Activated CD8-positive, alpha-beta memory T cell treated with anti-CD3 and anti-CD28 coated beads, Interleukin-2, amount 50 U/mL, for 1 hour (primary cell): ENCODE measurements around the gene MORN5.

Source experiments
- DNase-seq: peaks from one replicate; pipeline ENCODE4 v3.0.0-alpha.2; 2020; ENCODE audit errors: extremely low read depth

The MORN5 gene

GRCh38 chr9:122124528-122124927, 35.2 kb upstream of the MORN5 start:
- no peak for DNase-seq

GRCh38 chr9:122125158-122125508, 34.6 kb upstream of the MORN5 start:
- DNase-seq, result peak; percentile 29

GRCh38 chr9:122125509-122126330, 34.0 kb upstream of the MORN5 start:
- no peak for DNase-seq

GRCh38 chr9:122126331-122127261, 33.1 kb upstream of the MORN5 start:
- no peak for DNase-seq

GRCh38 chr9:122127396-122127798, 32.3 kb upstream of the MORN5 start:
- no peak for DNase-seq

DNA sequence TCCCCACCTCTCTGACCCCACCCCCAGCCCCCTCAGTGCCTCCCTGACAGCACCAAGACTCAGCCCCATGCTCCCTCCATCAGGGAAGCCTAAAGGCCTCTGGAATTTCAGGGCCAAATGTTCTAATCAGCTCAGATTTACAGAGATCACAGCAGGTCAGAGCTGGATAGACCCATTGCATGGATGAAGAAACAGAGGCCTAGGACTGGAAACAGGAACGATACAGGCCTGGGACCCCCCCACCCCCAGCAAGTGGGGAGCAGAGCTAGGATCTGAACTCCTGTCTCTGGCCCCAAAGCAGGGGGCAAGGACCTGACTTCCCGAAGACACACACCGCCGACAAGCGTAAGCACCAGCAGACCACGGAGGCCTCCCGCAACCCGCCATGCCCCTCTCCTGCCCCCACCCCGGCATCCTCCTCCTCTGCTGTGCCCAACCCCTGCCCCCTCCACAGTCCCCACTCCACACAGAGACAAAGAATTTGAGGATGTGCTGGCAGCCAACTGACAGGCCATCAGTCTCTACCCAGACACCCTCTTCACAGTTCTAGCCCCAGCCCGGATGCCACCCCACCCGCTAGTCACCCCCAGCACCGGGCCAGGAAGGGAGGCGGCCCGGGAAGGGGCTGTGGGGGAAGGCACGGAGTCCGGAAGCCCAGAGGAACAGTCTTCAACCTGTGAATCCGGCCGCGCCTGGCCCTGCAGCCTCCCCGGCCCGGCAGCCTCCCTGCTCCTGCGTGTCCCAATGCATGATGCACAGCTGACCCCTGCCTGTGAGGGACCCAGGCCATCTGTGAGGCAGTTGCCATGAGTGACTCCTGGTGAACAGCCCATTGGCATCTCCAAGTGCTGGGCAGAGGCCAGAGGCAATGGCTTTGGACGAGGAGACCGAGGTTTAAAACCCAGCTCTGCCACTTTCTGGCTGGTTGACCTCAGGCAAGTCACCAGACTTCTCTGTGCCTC, 31.4 kb upstream of the MORN5 start:
- DNase-seq, result no peak

GRCh38 chr9:122128969-122129343, 30.8 kb upstream of the MORN5 start:
- no peak for DNase-seq

DNA sequence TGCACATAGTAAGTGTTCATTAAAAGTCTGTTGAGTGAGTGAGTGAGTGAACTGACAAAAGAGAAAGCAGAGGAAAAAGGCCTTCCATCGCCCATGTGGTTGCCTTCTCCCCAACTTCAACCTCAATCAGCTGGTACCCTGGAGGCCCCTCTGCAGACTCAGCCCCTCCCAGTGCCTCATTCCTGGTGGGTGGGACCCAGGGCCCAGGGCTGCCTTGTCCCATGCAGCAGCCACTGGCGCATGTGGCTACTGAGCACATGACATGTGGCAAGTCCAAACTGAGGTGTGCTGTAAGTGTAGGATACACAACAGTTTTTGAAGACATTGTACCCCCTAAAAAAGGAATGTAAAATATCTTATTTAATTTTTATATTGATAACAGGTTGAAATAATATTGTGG, 29.7 kb upstream of the MORN5 start:
- DNase-seq, result no peak

GRCh38 chr9:122130837-122131236, 28.9 kb upstream of the MORN5 start:
- no peak for DNase-seq

GRCh38 chr9:122131401-122132001, 28.2 kb upstream of the MORN5 start:
- DNase-seq, result no peak

DNA sequence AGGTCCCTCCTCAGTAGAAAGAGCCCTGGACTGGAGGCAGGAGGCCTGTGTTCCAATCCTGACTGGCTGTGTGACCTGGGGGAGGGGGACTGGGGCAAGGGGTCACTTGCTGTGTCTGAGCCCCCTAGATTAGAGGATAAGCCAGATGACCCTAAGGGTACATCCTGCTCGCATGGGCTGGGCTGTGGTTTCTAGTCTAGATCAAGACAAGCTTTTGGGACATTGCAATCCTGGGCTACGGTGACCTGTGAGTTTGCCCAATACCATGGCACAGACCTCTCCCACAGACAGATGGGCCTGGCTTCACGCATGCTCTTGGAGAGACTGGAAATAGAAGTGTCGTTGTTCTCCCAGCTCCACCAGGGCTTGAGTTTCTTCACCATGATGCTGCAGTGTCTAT, 27.2 kb upstream of the MORN5 start:
- DNase-seq, result no peak

DNA sequence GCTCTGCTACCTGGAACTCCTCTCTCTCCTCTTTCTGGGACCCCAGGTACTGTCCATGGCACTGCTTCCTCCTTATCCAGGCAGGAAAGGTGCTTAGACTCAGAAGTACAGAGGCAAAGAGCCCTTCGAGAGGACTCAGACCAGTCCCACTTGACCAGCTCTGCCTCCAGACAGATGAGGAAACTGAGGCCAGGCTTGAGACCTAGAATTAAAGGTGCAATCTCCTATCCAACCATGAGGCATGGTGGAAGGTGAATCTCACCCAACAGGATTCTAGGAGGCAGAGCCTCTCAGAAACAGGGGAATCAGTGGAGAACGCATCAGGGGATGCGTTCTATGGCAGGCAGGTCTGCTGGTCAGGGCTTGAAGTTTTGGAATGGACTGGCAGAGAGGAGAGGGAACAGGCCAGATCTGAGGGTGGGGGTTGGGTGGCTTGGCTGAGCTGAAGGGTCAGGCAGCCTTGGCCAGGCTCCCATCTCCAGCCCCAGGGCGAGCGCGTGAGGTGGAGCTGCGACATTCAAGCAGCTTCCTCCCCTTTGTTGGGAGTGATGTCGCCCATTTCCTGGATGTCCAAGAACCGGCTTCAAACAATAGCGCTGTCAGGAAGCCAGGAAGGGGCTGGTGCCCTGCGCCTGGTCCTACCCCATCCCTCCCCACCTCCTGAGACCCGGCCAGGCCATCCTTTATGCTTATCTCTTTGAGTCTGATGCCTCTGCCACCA, 26.3 kb upstream of the MORN5 start:
- DNase-seq, result no peak

GRCh38 chr9:122133984-122134535, 25.6 kb upstream of the MORN5 start:
- no peak for DNase-seq

GRCh38 chr9:122134822-122135528, 24.7 kb upstream of the MORN5 start:
- DNase-seq, result no peak

DNA sequence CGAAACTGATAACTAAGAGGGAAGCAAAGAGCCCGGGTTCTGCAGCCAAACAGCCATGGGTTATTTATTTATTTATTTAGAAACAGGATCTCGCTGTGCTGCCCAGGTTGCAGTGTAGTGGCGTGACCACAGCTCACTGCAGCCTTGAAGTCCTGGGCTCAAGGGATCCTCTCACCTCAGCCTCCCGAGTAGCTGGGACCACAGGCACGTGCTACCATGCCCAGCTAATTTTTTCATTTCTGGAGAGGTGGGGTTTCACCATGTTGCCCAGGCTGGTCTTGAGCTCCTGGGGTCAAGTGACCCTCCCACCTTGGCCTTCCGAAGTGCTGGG, 24.2 kb upstream of the MORN5 start:
- no peak for DNase-seq

DNA sequence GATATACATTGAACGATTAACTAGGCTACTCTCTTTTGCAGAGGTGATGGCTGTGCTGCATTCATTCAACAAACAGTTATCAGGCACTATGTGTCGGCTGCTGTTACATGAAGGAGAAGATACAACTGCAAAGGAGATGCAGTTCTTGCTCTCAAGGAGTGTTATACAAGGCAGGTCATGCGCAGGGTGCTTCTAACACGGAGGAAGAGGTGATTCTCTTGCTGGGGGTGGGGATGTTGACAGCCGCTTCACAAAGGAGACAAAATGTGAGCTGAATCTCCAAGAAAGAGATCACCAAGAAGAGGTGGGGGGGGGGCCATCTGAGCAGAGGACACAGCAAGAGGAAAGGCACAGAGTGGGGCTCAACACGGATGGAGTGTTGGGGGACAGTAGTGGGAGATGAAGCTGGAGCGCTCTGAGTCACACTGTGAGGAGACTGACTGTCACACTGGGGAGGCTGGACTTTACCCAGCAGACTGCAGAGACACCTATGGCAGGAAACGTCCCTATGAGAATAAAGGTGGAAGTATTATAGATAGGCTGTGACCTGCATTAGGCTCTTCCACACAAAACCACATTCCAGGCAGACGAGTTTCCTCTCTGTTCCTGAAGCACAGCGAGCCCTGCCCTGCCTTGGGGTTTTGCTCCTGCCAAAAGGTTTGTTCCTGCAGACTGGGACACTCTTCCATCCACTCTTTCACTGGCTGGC, 21.0 kb upstream of the MORN5 start:
- no peak for DNase-seq

GRCh38 chr9:122140368-122141193, 19.1 kb upstream of the MORN5 start:
- DNase-seq, result no peak

DNA sequence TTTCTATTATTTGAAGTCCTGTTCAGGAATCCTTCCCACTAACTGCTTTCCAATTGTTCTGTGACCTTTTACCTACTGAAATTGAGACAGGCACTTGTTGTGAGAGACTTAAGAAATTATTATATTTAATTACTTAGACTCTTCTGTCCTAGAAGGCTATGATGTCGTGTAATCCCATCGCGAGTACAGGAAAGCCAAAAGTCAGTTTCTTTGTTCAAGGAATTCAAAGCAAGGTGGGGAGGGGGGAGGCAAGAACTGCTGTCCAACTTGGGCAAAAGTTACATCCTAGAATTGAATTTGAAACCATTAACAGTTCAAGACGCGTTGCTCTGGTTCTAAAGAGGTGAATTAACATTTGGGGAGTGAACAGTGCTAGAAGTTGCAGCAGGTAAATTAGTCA, 18.0 kb upstream of the MORN5 start:
- no peak for DNase-seq
